HG02763 (cell line): ENCODE data around the gene NAB2.

Experiments
- ATAC-seq: cut with Tn5 transposase; IDR thresholded peaks from one replicate; pipeline ENCODE4 v1.9.1; 2021; ENCODE audit warnings: mild to moderate bottlenecking, moderate library complexity; ENCODE audit not compliant: unreplicated experiment

NAB2 gene

GRCh38 chr12:57131896-57132744 is 43.2 kb downstream of the NAB2 start:
- no peak for ATAC-seq

DNA sequence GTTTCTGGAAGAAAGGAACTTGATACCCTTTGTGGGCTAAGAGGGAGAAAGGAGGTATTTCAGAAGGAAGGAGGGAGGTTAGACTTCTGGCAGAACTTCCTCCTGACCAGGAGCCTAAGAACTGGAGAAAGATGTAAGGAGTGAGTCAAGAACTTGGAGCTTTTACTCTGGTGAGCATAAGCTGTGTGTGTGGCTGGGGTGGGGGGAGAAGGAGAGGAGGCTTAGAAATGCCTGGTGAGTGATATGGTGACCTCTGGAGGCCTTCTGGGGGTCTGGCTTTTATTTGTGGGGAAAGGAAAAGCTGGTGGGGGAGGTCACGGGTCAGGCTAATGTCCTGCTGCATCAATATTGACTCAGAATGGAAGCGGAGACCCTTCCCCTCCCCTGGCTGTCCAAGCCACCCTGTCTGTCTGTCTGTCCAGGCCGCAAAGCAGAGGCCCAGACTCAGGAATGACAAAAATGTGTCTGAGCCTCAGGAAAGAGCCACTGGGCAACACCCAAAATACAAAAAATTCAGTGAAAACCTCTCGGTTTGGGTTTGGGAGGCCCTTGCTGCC is 44.2 kb downstream of the NAB2 start:
- no peak for ATAC-seq

GRCh38 chr12:57133916-57134315 is 45.0 kb downstream of the NAB2 start:
- no peak for ATAC-seq

DNA sequence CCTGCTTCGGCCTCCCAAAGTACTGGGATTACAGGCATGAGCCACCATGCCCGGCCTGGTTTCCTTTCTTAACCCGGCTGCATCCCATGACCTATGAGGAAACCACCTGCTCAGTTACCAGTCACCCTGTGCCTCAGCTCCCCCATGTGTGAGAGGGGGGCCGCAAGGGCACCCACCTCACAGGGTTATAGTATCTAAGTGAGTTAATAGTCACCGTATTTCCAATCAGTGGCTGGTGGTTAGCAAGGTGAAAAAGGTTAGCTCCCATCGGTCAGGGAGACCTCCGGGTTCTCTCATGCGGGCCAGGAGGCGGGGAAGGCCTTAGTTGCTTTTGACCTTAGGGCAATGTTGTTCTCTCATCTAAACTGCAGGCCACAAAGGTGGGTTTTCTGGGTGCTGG is 46.0 kb downstream of the NAB2 start:
- no peak for ATAC-seq

- no peak for ATAC-seq
Observed at GRCh38 chr12:57135527-57136326, 46.8 kb downstream of the NAB2 start.

- no peak for ATAC-seq
Observed at GRCh38 chr12:57138526-57139272, 49.8 kb downstream of the NAB2 start.

DNA sequence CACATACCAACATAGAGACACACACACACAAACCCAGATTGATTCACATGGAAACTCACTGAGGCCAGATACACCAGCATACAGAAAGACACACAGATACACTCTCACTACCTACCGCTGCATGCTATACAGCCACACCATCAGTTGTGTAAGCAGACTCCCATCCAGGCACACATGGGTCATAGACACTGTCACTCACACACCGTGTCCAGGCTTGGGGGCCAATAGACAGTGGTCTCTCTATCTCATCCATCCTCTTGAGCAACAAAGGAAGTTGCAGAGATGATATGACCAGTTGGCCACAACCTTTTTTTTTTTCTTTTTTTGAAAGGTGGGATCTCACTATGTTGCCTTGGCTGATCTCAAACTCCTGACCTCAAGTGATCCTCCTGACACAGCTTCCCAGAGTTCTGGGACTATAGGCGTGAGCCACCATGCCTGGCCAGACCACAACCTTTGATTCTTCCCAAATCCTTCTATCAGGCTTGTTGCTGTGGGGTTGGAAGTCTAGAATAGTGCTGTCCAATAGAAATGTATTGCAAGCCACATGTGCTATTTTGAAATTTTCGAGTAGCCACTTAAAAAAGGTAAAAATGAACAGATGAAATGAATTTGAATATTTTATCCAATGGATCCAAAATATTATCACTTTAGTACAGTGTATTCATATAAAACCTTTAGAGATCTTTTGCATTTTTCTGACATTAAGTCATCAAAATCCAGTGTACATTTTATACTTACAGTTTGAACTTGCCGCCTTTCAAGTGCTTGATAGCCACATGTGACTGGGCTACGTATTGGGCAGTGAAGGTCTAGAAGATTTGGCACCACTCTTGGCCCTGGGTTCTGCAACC is 51.1 kb downstream of the NAB2 start:
- no peak for ATAC-seq

GRCh38 chr12:57141249-57141648 is 52.3 kb downstream of the NAB2 start:
- ATAC-seq, result no peak

GRCh38 chr12:57142121-57142520 is 53.2 kb downstream of the NAB2 start:
- ATAC-seq, result no peak

DNA sequence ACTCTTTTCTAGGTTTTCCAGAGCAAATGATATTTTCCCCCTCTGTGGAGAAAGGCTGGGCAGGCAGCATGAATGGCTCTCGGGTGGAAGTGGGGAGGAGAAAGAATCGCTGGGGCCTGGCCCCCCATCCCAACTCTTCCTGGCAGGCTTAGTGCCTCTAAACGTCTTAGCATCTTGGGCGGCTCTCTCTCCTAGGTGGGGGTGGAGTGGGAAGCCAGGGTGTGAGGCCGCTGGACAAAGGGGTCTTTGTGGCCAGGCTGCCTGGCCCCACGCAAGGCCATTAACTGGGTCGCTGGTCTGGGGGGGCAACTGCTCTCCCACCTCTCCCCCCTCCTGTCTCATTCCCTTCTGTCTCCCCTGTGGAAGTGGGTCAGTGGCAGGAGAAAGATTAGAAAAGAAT is 53.8 kb downstream of the NAB2 start:
- no peak for ATAC-seq

DNA sequence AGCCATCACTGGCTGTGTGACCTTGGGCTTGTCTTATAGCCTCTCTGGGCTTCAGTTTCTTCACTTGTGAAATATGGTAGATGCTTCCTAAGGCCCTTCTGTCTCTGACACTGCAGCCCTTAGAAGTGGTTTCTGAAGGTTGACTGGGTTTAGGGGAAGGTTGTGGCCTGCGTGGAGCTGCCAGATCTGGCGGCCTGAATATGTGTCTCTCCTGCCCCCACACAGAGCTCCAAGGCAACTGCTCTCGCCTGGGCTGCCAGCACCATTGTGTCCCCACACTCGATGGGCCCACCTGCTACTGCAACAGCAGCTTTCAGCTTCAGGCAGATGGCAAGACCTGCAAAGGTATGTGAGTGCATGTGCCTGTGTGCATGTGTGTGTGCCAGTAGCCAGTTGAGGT is 54.5 kb downstream of the NAB2 start:
- no peak for ATAC-seq
